Measurements from ENCODE around the gene TMEM132C.

DNA sequence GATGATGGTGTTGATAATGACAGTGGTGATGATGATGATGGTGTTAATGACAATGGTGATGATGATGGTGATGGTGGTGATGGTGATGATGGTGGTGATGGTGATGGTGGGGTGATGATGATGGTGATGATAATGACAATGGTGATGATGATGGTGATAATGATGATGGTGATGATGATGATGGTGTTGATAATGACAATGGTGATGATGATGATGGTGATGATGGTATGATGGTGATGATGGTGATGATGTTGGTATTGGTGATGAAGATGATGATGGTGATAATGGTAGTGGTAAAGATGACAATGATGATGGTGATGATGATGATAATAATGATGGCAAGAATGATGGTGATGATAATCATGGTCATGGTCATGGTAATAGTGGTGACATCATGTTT, 372.1 kb downstream of the TMEM132C start:
- no peak for TF ChIP-seq POLR2A (IDR thresholded peaks at IDR 0.05)
- TF ChIP-seq, protein P1, sequence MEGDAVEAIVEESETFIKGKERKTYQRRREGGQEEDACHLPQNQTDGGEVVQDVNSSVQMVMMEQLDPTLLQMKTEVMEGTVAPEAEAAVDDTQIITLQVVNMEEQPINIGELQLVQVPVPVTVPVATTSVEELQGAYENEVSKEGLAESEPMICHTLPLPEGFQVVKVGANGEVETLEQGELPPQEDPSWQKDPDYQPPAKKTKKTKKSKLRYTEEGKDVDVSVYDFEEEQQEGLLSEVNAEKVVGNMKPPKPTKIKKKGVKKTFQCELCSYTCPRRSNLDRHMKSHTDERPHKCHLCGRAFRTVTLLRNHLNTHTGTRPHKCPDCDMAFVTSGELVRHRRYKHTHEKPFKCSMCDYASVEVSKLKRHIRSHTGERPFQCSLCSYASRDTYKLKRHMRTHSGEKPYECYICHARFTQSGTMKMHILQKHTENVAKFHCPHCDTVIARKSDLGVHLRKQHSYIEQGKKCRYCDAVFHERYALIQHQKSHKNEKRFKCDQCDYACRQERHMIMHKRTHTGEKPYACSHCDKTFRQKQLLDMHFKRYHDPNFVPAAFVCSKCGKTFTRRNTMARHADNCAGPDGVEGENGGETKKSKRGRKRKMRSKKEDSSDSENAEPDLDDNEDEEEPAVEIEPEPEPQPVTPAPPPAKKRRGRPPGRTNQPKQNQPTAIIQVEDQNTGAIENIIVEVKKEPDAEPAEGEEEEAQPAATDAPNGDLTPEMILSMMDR (IDR thresholded peaks at IDR 0.05): no peak

All from heart left ventricle (tissue), 13 donors.